Measurements from ENCODE around the gene ODC1.

ODC1 gene

GRCh38 chr2:10437806-10438205, 10.3 kb downstream of the ODC1 start:
- TF ChIP-seq EGR1 (IDR thresholded peaks at IDR 0.05) (no peak), CREB1 (IDR thresholded peaks at IDR 0.05; ENCODE audit: low read depth) (no peak), YY1 (IDR thresholded peaks at IDR 0.05; ENCODE audit: low read depth) (no peak), NFIC (IDR thresholded peaks at IDR 0.05) (no peak), RAD21 (IDR thresholded peaks at IDR 0.05; ENCODE audit: low read depth) (no peak), MAX (IDR thresholded peaks at IDR 0.05) (no peak), ZBTB7A (IDR thresholded peaks at IDR 0.05; ENCODE audit: low read depth) (no peak), TCF12 (IDR thresholded peaks at IDR 0.05; ENCODE audit: low read depth) (no peak), REST (IDR thresholded peaks at IDR 0.05; ENCODE audit: low read depth) (no peak)

GRCh38 chr2:10436583-10437110, 11.5 kb downstream of the ODC1 start:
- TF ChIP-seq CREB1 (IDR thresholded peaks at IDR 0.05; ENCODE audit: low read depth), result no peak
- TF ChIP-seq ZBTB7A (IDR thresholded peaks at IDR 0.05; ENCODE audit: low read depth), result no peak
- no peak for TF ChIP-seq EGR1 (IDR thresholded peaks at IDR 0.05)
- TF ChIP-seq TAF1 (IDR thresholded peaks at IDR 0.05; ENCODE audit: low read depth), result no peak

- TF ChIP-seq YY1 (IDR thresholded peaks at IDR 0.05; ENCODE audit: low read depth) (no peak), FOXM1 (IDR thresholded peaks at IDR 0.05; ENCODE audit: borderline replicate concordance, low read depth) (no peak), TAF1 (IDR thresholded peaks at IDR 0.05; ENCODE audit: low read depth) (no peak), TCF12 (IDR thresholded peaks at IDR 0.05; ENCODE audit: low read depth) (no peak), ZBTB7A (IDR thresholded peaks at IDR 0.05; ENCODE audit: low read depth) (no peak), TEAD4 (IDR thresholded peaks at IDR 0.05) (no peak), REST (IDR thresholded peaks at IDR 0.05; ENCODE audit: low read depth) (no peak), CREB1 (IDR thresholded peaks at IDR 0.05; ENCODE audit: low read depth) (no peak), EGR1 (IDR thresholded peaks at IDR 0.05) (no peak), MAX (IDR thresholded peaks at IDR 0.05) (no peak), CEBPB (IDR thresholded peaks at IDR 0.05) (no peak), RAD21 (IDR thresholded peaks at IDR 0.05; ENCODE audit: low read depth) (no peak), NFIC (IDR thresholded peaks at IDR 0.05) (no peak), EP300 (IDR thresholded peaks at IDR 0.05; ENCODE audit: borderline replicate concordance) (no peak), USF1 (IDR thresholded peaks at IDR 0.05) (no peak)
Observed at GRCh38 chr2:10435820-10436204, 12.3 kb downstream of the ODC1 start.

- TF ChIP-seq RAD21 (IDR thresholded peaks at IDR 0.05; ENCODE audit: low read depth) (peak; percentile 99), ZBTB7A (IDR thresholded peaks at IDR 0.05; ENCODE audit: low read depth) (no peak; the same call in 1 of the 2 replicates), CEBPB (IDR thresholded peaks at IDR 0.05) (no peak), MAX (IDR thresholded peaks at IDR 0.05) (no peak), TCF12 (IDR thresholded peaks at IDR 0.05; ENCODE audit: low read depth) (no peak), YY1 (IDR thresholded peaks at IDR 0.05; ENCODE audit: low read depth) (no peak)
Observed at GRCh38 chr2:10434886-10435819, 13.0 kb downstream of the ODC1 start.

GRCh38 chr2:10433947-10434885, 13.9 kb downstream of the ODC1 start:
- TF ChIP-seq ZBTB7A (IDR thresholded peaks at IDR 0.05; ENCODE audit: low read depth) (peak; percentile 7; the same call in 1 of the 2 replicates), YY1 (IDR thresholded peaks at IDR 0.05; ENCODE audit: low read depth) (no peak)

Data from Ishikawa (cell line).